Germinal center (tissue), 1 donor: ENCODE data around the gene SLC25A48.

Experiments used
- DNase-seq: peaks from one replicate; pipeline ENCODE4 v3.0.0; 2012; ENCODE audit warnings: mixed read lengths, low spot score

The SLC25A48 gene

GRCh38 chr5:135930029-135930948 is 95.8 kb downstream of the SLC25A48 start:
- peak; percentile 4 for DNase-seq

DNA sequence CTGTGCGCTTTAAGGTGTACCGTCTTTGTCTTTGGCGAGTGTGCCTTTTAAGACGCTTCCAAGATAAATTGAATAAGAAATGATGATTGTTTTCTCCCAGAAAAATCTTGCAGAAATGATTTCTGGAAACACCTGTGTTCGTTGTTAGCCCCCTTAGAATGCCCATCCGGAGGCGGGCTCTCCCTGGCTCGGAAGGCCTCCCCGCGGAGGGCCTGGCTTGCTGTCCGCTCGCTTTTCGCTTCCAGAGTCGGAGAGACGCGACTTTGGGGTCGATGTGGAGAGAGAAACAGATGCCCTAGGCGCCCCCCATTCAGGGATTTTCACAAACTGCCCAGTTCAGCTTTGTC is 96.5 kb downstream of the SLC25A48 start:
- DNase-seq: no peak

GRCh38 chr5:135934939-135935338 is 100.5 kb downstream of the SLC25A48 start:
- DNase-seq: no peak

DNA sequence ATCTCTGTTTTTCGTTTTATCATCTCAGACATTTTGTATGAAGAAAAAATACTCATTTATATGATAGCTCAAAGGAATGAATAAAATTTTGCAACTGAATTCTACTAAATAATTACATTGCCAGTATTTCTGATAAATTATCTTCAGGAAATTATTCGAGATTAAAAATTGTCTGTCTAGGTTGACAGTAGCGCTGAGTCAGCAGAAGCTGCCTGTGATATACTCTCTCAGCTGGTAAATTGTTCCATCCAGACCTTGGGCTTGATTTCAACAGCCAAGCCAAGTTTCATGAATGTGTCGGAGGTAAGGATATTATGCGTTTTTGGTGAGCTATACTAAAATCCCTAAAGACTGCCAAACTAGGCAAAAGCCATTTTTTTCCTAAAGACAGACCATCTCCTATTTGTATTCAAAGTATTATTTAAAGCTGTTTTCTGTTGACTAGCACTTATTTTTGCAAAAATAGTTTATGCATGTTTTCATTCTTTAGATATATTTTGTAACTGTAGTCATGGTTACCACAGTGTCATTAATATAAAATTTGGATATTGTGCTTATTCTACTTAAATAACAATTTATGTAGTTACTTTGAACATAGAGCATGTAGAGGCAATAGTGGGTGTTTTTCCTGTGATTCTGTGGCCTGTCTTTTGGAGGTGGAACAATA is 102.9 kb downstream of the SLC25A48 start:
- no peak for DNase-seq
